SK-N-SH treated with all-trans-retinoic acid at 6 μM for 48 hours (cell line): Measurements from ENCODE around the gene INSRR.

Experiments used
- ATAC-seq: fragments of 200-7000 bp; cut with Tn5 transposase; 3 replicates; pipeline ENCODE4 v1.9.1; 2020; ENCODE audit warnings: mild to moderate bottlenecking, moderate library complexity
- BACH2 ChIP-seq: fragments of 250-450 bp; sonication (Bioruptor Pico); IDR thresholded peaks from 2 replicates; pipeline ENCODE4 v1.9.0; 2021; ENCODE audit warnings: mild to moderate bottlenecking, borderline replicate concordance
- ESRRG ChIP-seq: fragments of 250-450 bp; sonication (Bioruptor Pico); IDR thresholded peaks from 2 replicates; pipeline ENCODE4 v1.6.1; 2021; ENCODE audit warnings: mild to moderate bottlenecking
- GLIS3 ChIP-seq: fragments of 250-450 bp; sonication (Bioruptor Pico); IDR thresholded peaks from 2 replicates; pipeline ENCODE4 v1.5.0; 2020; ENCODE audit warnings: mild to moderate bottlenecking, moderate library complexity
- ISL1 ChIP-seq: fragments of 250-450 bp; sonication (Bioruptor Pico); IDR thresholded peaks from 2 replicates; pipeline ENCODE4 v2.1.2; 2022; ENCODE audit warnings: mild to moderate bottlenecking, moderate library complexity
- OSR1 ChIP-seq: fragments of 250-450 bp; sonication (Bioruptor Pico); IDR thresholded peaks from 2 replicates; pipeline ENCODE4 v1.8.0; 2022; ENCODE audit warnings: moderate library complexity, mild to moderate bottlenecking, inconsistent platforms
- PPARA ChIP-seq: fragments of 250-450 bp; sonication (Bioruptor Pico); IDR thresholded peaks from 2 replicates; pipeline ENCODE4 v1.5.0; 2020; ENCODE audit warnings: mild to moderate bottlenecking, borderline replicate concordance
- RARB ChIP-seq: fragments of 250-450 bp; sonication (Bioruptor Pico); IDR thresholded peaks from 2 replicates; pipeline ENCODE4 v1.8.0; 2021; ENCODE audit warnings: mild to moderate bottlenecking, moderate library complexity
- ZC3H10 ChIP-seq: fragments of 250-450 bp; sonication (Bioruptor Pico); IDR thresholded peaks from 2 replicates; pipeline ENCODE4 v1.5.1; 2021; ENCODE audit warnings: mild to moderate bottlenecking, moderate library complexity
- ZFP3 ChIP-seq: fragments of 250-450 bp; sonication (Bioruptor Pico); IDR thresholded peaks from 2 replicates; pipeline ENCODE4 v1.5.0; 2020; ENCODE audit warnings: mild to moderate bottlenecking, moderate library complexity
- ZFP30 ChIP-seq: fragments of 450-650 bp; formaldehyde crosslinking; IDR thresholded peaks from 2 replicates; pipeline ENCODE4 v1.5.0; 2022; ENCODE audit warnings: mild to moderate bottlenecking, moderate library complexity
- ZNF565 ChIP-seq: fragments of 450-650 bp; formaldehyde crosslinking; conservative IDR thresholded peaks from 2 replicates; pipeline ENCODE4 v1.5.0; 2020; ENCODE audit warnings: low read depth, mild to moderate bottlenecking, moderate library complexity
- ZNF70 ChIP-seq: fragments of 450-650 bp; formaldehyde crosslinking; IDR thresholded peaks from 2 replicates; pipeline ENCODE4 v1.5.0; 2020; ENCODE audit warnings: mild to moderate bottlenecking, moderate library complexity
- ZNF8 ChIP-seq: fragments of 450-650 bp; formaldehyde crosslinking; IDR thresholded peaks from 2 replicates; pipeline ENCODE4 v1.5.0; 2020; ENCODE audit warnings: mild to moderate bottlenecking, moderate library complexity
- TF ChIP-seq, protein P1 (sequence below): fragments of 250-450 bp; sonication (Bioruptor Pico); IDR thresholded peaks from 2 replicates; pipeline ENCODE4 v1.8.0; 2020; ENCODE audit warnings: mild to moderate bottlenecking, moderate library complexity, borderline replicate concordance
- TF ChIP-seq, protein P2 (sequence below): fragments of 250-450 bp; sonication (Bioruptor Pico); IDR thresholded peaks from 2 replicates; pipeline ENCODE4 v1.8.0; 2021; ENCODE audit warnings: low read depth, mild to moderate bottlenecking, moderate library complexity, borderline replicate concordance
- TF ChIP-seq, protein P3 (sequence below): fragments of 250-450 bp; sonication (Bioruptor Pico); IDR thresholded peaks from 2 replicates; pipeline ENCODE4 v1.5.0; 2020; ENCODE audit warnings: mild to moderate bottlenecking, moderate library complexity
- TF ChIP-seq, protein P4 (sequence below): fragments of 250-450 bp; sonication (Bioruptor Pico); IDR thresholded peaks from 2 replicates; pipeline ENCODE4 v1.5.1; 2020; ENCODE audit warnings: low read depth, mild to moderate bottlenecking, moderate library complexity
- TF ChIP-seq, protein P5 (sequence below): fragments of 250-450 bp; sonication (Bioruptor Pico); IDR thresholded peaks from 2 replicates; pipeline ENCODE4 v1.5.1; 2021; ENCODE audit warnings: mild to moderate bottlenecking, moderate library complexity

Gene INSRR

DNA sequence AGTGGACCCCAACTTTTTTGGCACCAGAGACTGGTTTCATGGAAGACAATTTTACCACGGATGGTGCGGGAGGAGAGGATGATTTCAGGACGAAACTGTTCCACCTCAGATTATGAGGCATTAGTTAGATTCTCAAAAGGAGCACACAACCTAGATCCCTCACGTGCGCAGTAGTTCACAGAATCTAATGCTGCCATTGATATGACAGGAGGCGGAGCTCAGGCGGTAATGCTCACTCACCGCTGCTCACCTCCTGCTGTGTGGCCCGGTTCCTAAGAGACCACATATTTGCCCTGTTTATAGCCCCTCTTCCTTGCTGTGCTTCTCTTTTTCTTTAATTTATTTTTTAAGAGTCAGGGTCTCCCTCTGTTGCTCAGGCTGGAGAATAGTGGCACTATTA is 6.3 kb upstream of the INSRR start:
- ATAC-seq: no peak
- TF ChIP-seq ZFP30 (CRISPR knock-in tag) (no peak), ZNF565 (CRISPR knock-in tag) (no peak), PPARA (CRISPR knock-in tag) (no peak), ZNF70 (CRISPR knock-in tag) (no peak)
- TF ChIP-seq, protein P1, sequence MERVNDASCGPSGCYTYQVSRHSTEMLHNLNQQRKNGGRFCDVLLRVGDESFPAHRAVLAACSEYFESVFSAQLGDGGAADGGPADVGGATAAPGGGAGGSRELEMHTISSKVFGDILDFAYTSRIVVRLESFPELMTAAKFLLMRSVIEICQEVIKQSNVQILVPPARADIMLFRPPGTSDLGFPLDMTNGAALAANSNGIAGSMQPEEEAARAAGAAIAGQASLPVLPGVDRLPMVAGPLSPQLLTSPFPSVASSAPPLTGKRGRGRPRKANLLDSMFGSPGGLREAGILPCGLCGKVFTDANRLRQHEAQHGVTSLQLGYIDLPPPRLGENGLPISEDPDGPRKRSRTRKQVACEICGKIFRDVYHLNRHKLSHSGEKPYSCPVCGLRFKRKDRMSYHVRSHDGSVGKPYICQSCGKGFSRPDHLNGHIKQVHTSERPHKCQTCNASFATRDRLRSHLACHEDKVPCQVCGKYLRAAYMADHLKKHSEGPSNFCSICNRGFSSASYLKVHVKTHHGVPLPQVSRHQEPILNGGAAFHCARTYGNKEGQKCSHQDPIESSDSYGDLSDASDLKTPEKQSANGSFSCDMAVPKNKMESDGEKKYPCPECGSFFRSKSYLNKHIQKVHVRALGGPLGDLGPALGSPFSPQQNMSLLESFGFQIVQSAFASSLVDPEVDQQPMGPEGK (CRISPR knock-in tag): no peak

DNA sequence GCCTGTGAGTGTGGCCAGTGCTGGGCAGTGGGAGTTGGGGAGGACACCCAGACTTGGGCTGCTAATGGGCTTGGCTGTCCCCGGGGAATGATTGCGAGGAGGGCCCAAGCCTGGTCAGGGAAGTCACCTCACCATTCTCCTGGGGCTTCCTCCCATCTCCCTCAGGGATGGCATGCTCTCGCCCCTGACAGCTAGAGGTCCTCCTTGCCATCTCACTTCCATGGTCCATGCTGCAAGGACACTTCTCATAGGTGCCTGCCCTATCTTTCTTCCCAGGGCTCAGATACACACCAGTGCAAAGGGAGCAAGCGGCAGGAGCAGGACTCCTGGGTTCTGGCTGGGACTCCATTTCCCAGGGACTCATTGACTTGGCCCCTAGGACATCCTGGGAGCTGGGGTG is 5.9 kb upstream of the INSRR start:
- TF ChIP-seq, protein P2, sequence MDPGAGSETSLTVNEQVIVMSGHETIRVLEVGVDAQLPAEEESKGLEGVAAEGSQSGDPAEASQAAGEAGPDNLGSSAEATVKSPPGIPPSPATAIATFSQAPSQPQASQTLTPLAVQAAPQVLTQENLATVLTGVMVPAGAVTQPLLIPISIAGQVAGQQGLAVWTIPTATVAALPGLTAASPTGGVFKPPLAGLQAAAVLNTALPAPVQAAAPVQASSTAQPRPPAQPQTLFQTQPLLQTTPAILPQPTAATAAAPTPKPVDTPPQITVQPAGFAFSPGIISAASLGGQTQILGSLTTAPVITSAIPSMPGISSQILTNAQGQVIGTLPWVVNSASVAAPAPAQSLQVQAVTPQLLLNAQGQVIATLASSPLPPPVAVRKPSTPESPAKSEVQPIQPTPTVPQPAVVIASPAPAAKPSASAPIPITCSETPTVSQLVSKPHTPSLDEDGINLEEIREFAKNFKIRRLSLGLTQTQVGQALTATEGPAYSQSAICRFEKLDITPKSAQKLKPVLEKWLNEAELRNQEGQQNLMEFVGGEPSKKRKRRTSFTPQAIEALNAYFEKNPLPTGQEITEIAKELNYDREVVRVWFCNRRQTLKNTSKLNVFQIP (CRISPR knock-in tag): no peak
- TF ChIP-seq, protein P3, sequence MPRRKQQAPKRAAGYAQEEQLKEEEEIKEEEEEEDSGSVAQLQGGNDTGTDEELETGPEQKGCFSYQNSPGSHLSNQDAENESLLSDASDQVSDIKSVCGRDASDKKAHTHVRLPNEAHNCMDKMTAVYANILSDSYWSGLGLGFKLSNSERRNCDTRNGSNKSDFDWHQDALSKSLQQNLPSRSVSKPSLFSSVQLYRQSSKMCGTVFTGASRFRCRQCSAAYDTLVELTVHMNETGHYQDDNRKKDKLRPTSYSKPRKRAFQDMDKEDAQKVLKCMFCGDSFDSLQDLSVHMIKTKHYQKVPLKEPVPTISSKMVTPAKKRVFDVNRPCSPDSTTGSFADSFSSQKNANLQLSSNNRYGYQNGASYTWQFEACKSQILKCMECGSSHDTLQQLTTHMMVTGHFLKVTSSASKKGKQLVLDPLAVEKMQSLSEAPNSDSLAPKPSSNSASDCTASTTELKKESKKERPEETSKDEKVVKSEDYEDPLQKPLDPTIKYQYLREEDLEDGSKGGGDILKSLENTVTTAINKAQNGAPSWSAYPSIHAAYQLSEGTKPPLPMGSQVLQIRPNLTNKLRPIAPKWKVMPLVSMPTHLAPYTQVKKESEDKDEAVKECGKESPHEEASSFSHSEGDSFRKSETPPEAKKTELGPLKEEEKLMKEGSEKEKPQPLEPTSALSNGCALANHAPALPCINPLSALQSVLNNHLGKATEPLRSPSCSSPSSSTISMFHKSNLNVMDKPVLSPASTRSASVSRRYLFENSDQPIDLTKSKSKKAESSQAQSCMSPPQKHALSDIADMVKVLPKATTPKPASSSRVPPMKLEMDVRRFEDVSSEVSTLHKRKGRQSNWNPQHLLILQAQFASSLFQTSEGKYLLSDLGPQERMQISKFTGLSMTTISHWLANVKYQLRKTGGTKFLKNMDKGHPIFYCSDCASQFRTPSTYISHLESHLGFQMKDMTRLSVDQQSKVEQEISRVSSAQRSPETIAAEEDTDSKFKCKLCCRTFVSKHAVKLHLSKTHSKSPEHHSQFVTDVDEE (CRISPR knock-in tag): no peak
- TF ChIP-seq ISL1 (CRISPR knock-in tag) (no peak), OSR1 (CRISPR knock-in tag) (no peak), ESRRG (CRISPR knock-in tag) (no peak), ZFP3 (CRISPR knock-in tag) (no peak), ZNF70 (CRISPR knock-in tag) (no peak), BACH2 (CRISPR knock-in tag) (no peak), GLIS3 (no peak), ZNF8 (CRISPR knock-in tag) (no peak)
- TF ChIP-seq, protein P4, sequence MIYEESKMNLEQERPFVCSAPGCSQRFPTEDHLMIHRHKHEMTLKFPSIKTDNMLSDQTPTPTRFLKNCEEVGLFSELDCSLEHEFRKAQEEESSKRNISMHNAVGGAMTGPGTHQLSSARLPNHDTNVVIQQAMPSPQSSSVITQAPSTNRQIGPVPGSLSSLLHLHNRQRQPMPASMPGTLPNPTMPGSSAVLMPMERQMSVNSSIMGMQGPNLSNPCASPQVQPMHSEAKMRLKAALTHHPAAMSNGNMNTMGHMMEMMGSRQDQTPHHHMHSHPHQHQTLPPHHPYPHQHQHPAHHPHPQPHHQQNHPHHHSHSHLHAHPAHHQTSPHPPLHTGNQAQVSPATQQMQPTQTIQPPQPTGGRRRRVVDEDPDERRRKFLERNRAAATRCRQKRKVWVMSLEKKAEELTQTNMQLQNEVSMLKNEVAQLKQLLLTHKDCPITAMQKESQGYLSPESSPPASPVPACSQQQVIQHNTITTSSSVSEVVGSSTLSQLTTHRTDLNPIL (CRISPR knock-in tag): no peak
- TF ChIP-seq, protein P1 (CRISPR knock-in tag): no peak
- no peak for ATAC-seq

DNA sequence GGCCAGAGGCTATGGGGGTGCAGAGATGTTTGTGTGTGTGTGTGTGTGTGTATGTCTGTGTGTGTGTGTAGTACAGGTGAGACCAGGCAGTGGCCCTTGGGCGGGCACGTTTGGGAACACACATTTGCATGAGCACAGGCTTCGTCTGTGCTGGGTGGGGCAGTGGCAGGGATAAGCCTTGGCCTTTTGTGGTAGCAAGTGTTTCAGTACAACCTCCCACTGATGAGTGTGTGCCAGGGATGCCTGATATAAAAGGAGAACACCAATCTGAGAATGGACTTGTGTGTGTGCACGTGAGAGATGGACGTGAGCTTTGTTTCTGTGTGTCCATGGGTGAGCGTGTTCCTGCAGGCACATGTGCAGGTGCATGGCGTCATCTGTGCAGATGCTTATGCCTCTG is 4.7 kb upstream of the INSRR start:
- TF ChIP-seq, protein P2 (CRISPR knock-in tag): no peak
- TF ChIP-seq ISL1 (CRISPR knock-in tag) (no peak), ZFP3 (CRISPR knock-in tag) (no peak), GLIS3 (no peak), RARB (no peak), ZC3H10 (CRISPR knock-in tag) (no peak), BACH2 (CRISPR knock-in tag) (no peak), PPARA (CRISPR knock-in tag) (no peak)
- TF ChIP-seq, protein P5, sequence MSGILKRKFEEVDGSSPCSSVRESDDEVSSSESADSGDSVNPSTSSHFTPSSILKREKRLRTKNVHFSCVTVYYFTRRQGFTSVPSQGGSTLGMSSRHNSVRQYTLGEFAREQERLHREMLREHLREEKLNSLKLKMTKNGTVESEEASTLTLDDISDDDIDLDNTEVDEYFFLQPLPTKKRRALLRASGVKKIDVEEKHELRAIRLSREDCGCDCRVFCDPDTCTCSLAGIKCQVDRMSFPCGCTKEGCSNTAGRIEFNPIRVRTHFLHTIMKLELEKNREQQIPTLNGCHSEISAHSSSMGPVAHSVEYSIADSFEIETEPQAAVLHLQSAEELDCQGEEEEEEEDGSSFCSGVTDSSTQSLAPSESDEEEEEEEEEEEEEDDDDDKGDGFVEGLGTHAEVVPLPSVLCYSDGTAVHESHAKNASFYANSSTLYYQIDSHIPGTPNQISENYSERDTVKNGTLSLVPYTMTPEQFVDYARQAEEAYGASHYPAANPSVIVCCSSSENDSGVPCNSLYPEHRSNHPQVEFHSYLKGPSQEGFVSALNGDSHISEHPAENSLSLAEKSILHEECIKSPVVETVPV (CRISPR knock-in tag): no peak
- TF ChIP-seq, protein P4 (CRISPR knock-in tag): no peak
- TF ChIP-seq, protein P3 (CRISPR knock-in tag): no peak
- ATAC-seq: no peak
